ENCODE data around the gene NKX2-2. TPM values are rescaled to one million over a fixed set of nuclear protein-coding genes. Genes with fewer than 3 reads are reported as not detected.

NKX2-2 gene
- total RNA-seq, 1 experiment from 2014 or later: 85.1 TPM

GRCh38 chr20:21554985-21555384 is 41.1 kb upstream of the NKX2-2 start:
- DNase-seq (ENCODE audit: low spot score): peak; percentile 50
- CTCF ChIA-PET: interaction anchor here (1.3 kb wide), 1 partner anchor 16 kb away, joined by 3 read pairs; no protein-coding TSS in a partner anchor
- H3K36me3 ChIP-seq (ENCODE audit: insufficient read depth, low read length, poor library complexity, severe bottlenecking): no peaks in the 10 kb centered on the region
- POLR2A ChIA-PET (ENCODE audit: low non-redundant PET): interaction anchor here (0.6 kb wide), 1 partner anchor 16 kb away, joined by 3 read pairs; no protein-coding TSS in a partner anchor
- no TSS peak for BruUV-seq (replicated peaks)
- no peak overlapping the region for H3K4me3 ChIP-seq (ENCODE audit: low read depth, low read length, poor library complexity, severe bottlenecking)
- intact Hi-C loops (cut with micrococcal nuclease; ENCODE audit: unreplicated experiment): loop anchor here (1.0 kb wide), 1 partner anchor 21 kb away; no protein-coding TSS in a partner anchor
- TF ChIP-seq EZH2 (IDR thresholded peaks at IDR 0.05; ENCODE audit: borderline replicate concordance, low read depth, low read length, poor library complexity, severe bottlenecking): no peak
- TF ChIP-seq, protein P1, sequence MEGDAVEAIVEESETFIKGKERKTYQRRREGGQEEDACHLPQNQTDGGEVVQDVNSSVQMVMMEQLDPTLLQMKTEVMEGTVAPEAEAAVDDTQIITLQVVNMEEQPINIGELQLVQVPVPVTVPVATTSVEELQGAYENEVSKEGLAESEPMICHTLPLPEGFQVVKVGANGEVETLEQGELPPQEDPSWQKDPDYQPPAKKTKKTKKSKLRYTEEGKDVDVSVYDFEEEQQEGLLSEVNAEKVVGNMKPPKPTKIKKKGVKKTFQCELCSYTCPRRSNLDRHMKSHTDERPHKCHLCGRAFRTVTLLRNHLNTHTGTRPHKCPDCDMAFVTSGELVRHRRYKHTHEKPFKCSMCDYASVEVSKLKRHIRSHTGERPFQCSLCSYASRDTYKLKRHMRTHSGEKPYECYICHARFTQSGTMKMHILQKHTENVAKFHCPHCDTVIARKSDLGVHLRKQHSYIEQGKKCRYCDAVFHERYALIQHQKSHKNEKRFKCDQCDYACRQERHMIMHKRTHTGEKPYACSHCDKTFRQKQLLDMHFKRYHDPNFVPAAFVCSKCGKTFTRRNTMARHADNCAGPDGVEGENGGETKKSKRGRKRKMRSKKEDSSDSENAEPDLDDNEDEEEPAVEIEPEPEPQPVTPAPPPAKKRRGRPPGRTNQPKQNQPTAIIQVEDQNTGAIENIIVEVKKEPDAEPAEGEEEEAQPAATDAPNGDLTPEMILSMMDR (conservative IDR thresholded peaks at IDR 0.05; ENCODE audit: low read depth, low read length): no peak
- H3K9me3 ChIP-seq (ENCODE audit: low read depth, low read length, poor library complexity, severe bottlenecking): no peaks in the 10 kb centered on the region
- H3K4me1 ChIP-seq (ENCODE audit: insufficient read depth, low read length, poor library complexity, severe bottlenecking): peaks cover 30% of the 10 kb centered on the region
- no peaks in the 10 kb centered on the region for H3K27me3 ChIP-seq (replicated peaks; ENCODE audit: insufficient read depth, low read depth, low read length, poor library complexity)
- peak overlapping the region; percentile 95 for H3K27ac ChIP-seq (ENCODE audit: low read depth, low read length, poor library complexity, severe bottlenecking)

DNA sequence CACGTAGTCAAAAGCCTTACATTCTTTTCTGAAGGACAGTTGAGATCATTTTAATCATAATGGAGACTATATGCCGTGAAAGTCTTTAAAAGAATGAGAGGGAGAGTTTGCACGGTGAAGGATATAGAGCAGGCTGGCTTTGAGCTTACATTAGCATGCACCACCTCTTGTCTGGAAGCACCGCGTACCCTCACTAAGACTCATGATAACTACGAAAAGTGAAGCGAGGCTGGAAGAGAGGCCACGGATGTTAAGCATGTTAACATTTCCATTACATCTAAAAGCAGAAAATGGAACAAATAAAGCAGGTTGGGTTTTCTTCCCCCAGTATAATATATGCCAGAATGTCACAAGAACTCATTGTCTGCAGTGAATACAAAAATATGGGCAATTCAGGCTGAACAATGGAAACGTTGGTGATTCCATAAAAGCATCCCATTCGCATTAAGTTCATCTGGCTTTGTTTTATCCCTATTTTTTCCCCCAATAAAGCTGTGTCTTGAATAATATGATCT is 40.6 kb upstream of the NKX2-2 start:
- peak overlapping the region; percentile 95 for H3K27ac ChIP-seq (ENCODE audit: low read depth, low read length, poor library complexity, severe bottlenecking)
- POLR2A ChIA-PET (ENCODE audit: low non-redundant PET): interaction anchor here (0.6 kb wide), 1 partner anchor 17 kb away, joined by 3 read pairs; no protein-coding TSS in a partner anchor
- TSS peak; percentile 83 for BruUV-seq (replicated peaks)
- H3K9me3 ChIP-seq (ENCODE audit: low read depth, low read length, poor library complexity, severe bottlenecking): no peaks in the 10 kb centered on the region
- no peaks in the 10 kb centered on the region for H3K27me3 ChIP-seq (replicated peaks; ENCODE audit: insufficient read depth, low read depth, low read length, poor library complexity)
- no peaks in the 10 kb centered on the region for H3K36me3 ChIP-seq (ENCODE audit: insufficient read depth, low read length, poor library complexity, severe bottlenecking)
- CTCF ChIA-PET: no interaction called here
- TF ChIP-seq, protein P1 (conservative IDR thresholded peaks at IDR 0.05; ENCODE audit: low read depth, low read length): no peak
- TF ChIP-seq EZH2 (IDR thresholded peaks at IDR 0.05; ENCODE audit: borderline replicate concordance, low read depth, low read length, poor library complexity, severe bottlenecking): no peak
- H3K4me1 ChIP-seq (ENCODE audit: insufficient read depth, low read length, poor library complexity, severe bottlenecking): peaks cover 30% of the 10 kb centered on the region
- no peak overlapping the region for H3K4me3 ChIP-seq (ENCODE audit: low read depth, low read length, poor library complexity, severe bottlenecking)
- no peak for DNase-seq (ENCODE audit: low spot score)
- intact Hi-C loops (cut with micrococcal nuclease; ENCODE audit: unreplicated experiment): no loop called here

DNA sequence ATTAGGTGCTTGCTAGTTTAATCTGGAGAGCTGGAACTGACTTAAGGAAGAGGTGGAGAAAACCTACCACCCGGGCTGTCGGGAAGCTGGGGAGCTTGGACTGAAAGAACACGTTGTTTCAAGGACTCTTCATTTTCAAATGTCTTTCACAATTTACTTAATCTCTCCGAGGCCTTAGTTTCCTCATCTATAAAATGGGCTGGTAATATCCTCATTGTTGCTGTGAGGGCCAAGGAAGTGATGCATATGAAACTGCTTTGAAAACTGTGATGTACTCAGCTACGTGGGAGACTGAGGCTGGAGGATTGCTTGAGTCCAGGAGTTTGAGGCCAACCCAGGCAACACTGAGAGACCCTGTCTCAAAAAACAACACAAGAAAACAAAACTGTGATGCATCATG is 36.7 kb upstream of the NKX2-2 start:
- no peaks in the 10 kb centered on the region for H3K9me3 ChIP-seq (ENCODE audit: low read depth, low read length, poor library complexity, severe bottlenecking)
- ChIA-PET CTCF (no interaction called here), POLR2A (ENCODE audit: low non-redundant PET) (no interaction called here)
- H3K27ac ChIP-seq (ENCODE audit: low read depth, low read length, poor library complexity, severe bottlenecking): no peak overlapping the region
- BruUV-seq (replicated peaks): no TSS peak
- H3K4me3 ChIP-seq (ENCODE audit: low read depth, low read length, poor library complexity, severe bottlenecking): no peak overlapping the region
- H3K4me1 ChIP-seq (ENCODE audit: insufficient read depth, low read length, poor library complexity, severe bottlenecking): peaks cover 18% of the 10 kb centered on the region
- intact Hi-C loops (cut with micrococcal nuclease; ENCODE audit: unreplicated experiment): no loop called here
- TF ChIP-seq, protein P1 (conservative IDR thresholded peaks at IDR 0.05; ENCODE audit: low read depth, low read length): no peak
- no peak for TF ChIP-seq EZH2 (IDR thresholded peaks at IDR 0.05; ENCODE audit: borderline replicate concordance, low read depth, low read length, poor library complexity, severe bottlenecking)
- no peaks in the 10 kb centered on the region for H3K27me3 ChIP-seq (replicated peaks; ENCODE audit: insufficient read depth, low read depth, low read length, poor library complexity)
- DNase-seq (ENCODE audit: low spot score): no peak
- H3K36me3 ChIP-seq (ENCODE audit: insufficient read depth, low read length, poor library complexity, severe bottlenecking): no peaks in the 10 kb centered on the region
